Measurements from ENCODE around the gene TOLLIP. TPM values are rescaled to one million over a fixed set of nuclear protein-coding genes. Genes with fewer than 3 reads are reported as not detected.

TOLLIP gene
- total and polyA plus RNA-seq, 9 of the 15 experiments (the other 6 are each of a cell fraction or from before 2014, with no cell fraction given) = 0.23 to 22.8 (median 7.1) TPM

- TF ChIP-seq, protein P1, sequence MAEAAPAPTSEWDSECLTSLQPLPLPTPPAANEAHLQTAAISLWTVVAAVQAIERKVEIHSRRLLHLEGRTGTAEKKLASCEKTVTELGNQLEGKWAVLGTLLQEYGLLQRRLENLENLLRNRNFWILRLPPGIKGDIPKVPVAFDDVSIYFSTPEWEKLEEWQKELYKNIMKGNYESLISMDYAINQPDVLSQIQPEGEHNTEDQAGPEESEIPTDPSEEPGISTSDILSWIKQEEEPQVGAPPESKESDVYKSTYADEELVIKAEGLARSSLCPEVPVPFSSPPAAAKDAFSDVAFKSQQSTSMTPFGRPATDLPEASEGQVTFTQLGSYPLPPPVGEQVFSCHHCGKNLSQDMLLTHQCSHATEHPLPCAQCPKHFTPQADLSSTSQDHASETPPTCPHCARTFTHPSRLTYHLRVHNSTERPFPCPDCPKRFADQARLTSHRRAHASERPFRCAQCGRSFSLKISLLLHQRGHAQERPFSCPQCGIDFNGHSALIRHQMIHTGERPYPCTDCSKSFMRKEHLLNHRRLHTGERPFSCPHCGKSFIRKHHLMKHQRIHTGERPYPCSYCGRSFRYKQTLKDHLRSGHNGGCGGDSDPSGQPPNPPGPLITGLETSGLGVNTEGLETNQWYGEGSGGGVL (CRISPR knock-in tag; IDR thresholded peaks at IDR 0.05) = no peak
- TF ChIP-seq ZNF133 (CRISPR knock-in tag; IDR thresholded peaks at IDR 0.05) (no peak), FOXK1 (CRISPR knock-in tag; IDR thresholded peaks at IDR 0.05; ENCODE audit: borderline replicate concordance) (no peak), SP2 (IDR thresholded peaks at IDR 0.05; ENCODE audit: extremely low read depth, low read depth, low read length, poor library complexity, severe bottlenecking) (no peak), RFX1 (IDR thresholded peaks at IDR 0.05) (no peak), EGR1 (conservative IDR thresholded peaks at IDR 0.05) (0 out of 2 replicates have a peak, but pooled peaks have one; percentile 12), TRIM24 (IDR thresholded peaks at IDR 0.05) (no peak)
- TF ChIP-seq, protein P2, sequence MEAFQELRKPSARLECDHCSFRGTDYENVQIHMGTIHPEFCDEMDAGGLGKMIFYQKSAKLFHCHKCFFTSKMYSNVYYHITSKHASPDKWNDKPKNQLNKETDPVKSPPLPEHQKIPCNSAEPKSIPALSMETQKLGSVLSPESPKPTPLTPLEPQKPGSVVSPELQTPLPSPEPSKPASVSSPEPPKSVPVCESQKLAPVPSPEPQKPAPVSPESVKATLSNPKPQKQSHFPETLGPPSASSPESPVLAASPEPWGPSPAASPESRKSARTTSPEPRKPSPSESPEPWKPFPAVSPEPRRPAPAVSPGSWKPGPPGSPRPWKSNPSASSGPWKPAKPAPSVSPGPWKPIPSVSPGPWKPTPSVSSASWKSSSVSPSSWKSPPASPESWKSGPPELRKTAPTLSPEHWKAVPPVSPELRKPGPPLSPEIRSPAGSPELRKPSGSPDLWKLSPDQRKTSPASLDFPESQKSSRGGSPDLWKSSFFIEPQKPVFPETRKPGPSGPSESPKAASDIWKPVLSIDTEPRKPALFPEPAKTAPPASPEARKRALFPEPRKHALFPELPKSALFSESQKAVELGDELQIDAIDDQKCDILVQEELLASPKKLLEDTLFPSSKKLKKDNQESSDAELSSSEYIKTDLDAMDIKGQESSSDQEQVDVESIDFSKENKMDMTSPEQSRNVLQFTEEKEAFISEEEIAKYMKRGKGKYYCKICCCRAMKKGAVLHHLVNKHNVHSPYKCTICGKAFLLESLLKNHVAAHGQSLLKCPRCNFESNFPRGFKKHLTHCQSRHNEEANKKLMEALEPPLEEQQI (IDR thresholded peaks at IDR 0.05) = no peak
Measured at GRCh38 chr11:1341928-1342524, 32.6 kb upstream of the TOLLIP start (continued).

Data from K562 (cell line).